ENCODE data around the gene SYT9. TPM values are rescaled to one million over a fixed set of nuclear protein-coding genes. Genes with fewer than 3 reads are reported as not detected.

SYT9 gene, protein sequence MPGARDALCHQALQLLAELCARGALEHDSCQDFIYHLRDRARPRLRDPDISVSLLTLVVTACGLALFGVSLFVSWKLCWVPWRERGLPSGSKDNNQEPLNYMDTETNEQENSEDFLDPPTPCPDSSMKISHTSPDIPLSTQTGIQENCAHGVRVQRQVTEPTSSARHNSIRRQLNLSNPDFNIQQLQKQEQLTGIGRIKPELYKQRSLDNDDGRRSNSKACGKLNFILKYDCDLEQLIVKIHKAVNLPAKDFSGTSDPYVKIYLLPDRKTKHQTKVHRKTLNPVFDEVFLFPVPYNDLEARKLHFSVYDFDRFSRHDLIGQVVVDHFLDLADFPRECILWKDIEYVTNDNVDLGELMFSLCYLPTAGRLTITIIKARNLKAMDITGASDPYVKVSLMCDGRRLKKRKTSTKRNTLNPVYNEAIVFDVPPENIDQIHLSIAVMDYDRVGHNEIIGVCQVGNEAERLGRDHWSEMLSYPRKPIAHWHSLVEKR
- 2.9 TPM for total RNA-seq

DNA sequence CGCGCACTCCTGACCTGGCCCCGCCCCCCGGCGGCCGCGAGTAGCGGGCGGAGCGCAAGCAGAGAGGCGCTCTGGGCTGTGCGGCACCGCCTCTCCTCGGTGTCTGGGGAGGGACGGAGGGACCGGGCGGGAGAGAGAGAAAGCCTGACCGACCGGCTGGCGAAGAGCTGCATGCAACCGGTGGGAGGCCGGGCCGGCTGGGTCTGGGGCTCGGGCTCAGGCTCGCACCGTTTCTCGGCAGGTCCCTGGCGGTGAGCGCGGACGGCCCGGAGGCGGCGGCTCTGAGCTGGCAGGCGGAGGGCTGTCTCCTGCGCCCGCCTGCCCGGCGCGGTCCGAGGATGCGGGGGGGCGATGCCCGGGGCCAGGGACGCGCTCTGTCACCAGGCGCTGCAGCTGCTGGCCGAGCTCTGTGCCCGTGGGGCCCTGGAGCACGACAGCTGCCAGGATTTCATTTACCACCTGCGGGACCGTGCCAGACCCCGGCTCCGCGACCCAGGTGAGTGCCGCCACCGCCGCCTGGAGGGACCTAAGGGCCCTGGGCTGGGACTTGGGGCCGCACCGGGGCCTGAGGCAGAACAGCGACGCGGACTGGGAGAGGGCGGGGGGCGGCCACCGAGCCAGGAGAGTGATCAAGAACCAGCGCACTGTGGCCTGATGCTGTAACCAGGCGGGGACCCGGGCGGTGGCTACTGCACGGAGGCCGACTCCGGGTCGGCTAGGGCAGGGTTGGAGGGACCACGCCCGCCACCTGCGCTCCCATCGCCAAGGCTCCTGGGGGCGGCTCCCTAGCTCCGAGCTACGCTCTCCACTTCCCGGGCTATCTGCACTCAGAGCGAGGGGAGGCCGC, at the start of gene SYT9:
Gene SYT9 (plus strand): TSS at position 69 of the 847 bp plus-strand sequence. CDS start 283 bp downstream, at position 352.
- Histone ChIP-seq H3K9me3 (no peaks in the 10 kb centered on the region), H3K4me3 (peak within 1 kb of the TSS; percentile 42 to 47), H3K4me1 (peaks cover 13% of the 10 kb centered on the region), H3K27ac (no peak within 1 kb of the TSS), H3K36me3 (no peaks in the 10 kb centered on the region), H3K27me3 (no peaks in the 10 kb centered on the region)
- DNase-seq (ENCODE audit: extremely low spot score in 2 of 2) = no peak
- intact Hi-C loops (cut with DNase I) = no loop called here
- TF ChIP-seq, protein P1, sequence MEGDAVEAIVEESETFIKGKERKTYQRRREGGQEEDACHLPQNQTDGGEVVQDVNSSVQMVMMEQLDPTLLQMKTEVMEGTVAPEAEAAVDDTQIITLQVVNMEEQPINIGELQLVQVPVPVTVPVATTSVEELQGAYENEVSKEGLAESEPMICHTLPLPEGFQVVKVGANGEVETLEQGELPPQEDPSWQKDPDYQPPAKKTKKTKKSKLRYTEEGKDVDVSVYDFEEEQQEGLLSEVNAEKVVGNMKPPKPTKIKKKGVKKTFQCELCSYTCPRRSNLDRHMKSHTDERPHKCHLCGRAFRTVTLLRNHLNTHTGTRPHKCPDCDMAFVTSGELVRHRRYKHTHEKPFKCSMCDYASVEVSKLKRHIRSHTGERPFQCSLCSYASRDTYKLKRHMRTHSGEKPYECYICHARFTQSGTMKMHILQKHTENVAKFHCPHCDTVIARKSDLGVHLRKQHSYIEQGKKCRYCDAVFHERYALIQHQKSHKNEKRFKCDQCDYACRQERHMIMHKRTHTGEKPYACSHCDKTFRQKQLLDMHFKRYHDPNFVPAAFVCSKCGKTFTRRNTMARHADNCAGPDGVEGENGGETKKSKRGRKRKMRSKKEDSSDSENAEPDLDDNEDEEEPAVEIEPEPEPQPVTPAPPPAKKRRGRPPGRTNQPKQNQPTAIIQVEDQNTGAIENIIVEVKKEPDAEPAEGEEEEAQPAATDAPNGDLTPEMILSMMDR (IDR thresholded peaks at IDR 0.05) = no peak
- TF ChIP-seq POLR2AphosphoS5 (IDR thresholded peaks at IDR 0.05; ENCODE audit: insufficient read depth in 1 of 2, low read depth in 1 of 2) (no peak), POLR2A (IDR thresholded peaks at IDR 0.05) (no peak)

DNA sequence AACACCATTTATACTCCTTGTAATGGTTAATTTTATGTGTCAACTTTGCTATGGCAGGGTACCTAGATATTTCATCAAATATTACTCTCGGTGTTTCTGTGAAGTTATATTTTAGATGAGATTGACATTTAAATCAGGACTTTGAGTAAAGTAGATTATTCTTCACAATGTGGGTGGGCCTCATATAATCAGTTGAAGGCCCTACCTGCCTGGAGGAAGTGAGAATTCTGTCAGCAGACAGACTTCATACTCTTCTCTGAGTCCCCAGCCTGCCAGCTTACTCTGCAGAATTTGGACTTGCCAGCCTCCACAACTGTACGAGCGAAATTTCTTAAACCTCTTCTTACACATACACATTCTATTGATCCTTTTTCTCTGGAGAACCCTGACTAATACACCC, 49.3 kb upstream of the SYT9 start:
- Histone ChIP-seq H3K27ac (no peak overlapping the region), H3K9me3 (no peaks in the 10 kb centered on the region), H3K36me3 (no peaks in the 10 kb centered on the region), H3K4me1 (no peaks in the 10 kb centered on the region), H3K4me3 (no peak overlapping the region), H3K27me3 (no peaks in the 10 kb centered on the region)
- TF ChIP-seq, protein P1 (IDR thresholded peaks at IDR 0.05) = no peak
- TF ChIP-seq POLR2AphosphoS5 (IDR thresholded peaks at IDR 0.05; ENCODE audit: insufficient read depth in 1 of 2, low read depth in 1 of 2) = no peak
- TF ChIP-seq POLR2A (IDR thresholded peaks at IDR 0.05) = no peak
- DNase-seq (ENCODE audit: extremely low spot score in 2 of 2) = no peak
- intact Hi-C loops (cut with DNase I) = no loop called here

DNA sequence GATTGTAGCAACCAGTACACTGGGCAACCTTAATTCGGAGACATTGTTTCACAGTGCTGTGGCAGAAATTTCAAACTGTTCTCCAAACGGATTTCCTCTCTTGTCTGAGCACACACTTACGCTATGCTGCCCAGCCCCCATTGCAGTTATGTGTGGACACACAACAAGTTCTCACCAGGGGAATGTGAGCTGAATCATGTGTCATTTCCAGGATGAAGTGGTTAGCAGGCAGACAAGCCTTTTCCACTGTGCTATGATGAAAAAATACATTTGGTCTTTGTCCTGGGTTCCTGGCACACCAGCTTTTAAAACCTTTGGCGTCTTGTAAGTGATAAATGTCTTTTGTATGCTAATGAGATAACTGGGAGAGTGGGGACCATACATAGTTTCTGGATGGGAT, 46.9 kb upstream of the SYT9 start:
- intact Hi-C loops (cut with DNase I) = no loop called here
- TF ChIP-seq POLR2AphosphoS5 (IDR thresholded peaks at IDR 0.05; ENCODE audit: insufficient read depth in 1 of 2, low read depth in 1 of 2) (no peak), POLR2A (IDR thresholded peaks at IDR 0.05) (no peak)
- TF ChIP-seq, protein P1 (IDR thresholded peaks at IDR 0.05) = no peak
- H3K4me1 ChIP-seq = no peaks in the 10 kb centered on the region

DNA sequence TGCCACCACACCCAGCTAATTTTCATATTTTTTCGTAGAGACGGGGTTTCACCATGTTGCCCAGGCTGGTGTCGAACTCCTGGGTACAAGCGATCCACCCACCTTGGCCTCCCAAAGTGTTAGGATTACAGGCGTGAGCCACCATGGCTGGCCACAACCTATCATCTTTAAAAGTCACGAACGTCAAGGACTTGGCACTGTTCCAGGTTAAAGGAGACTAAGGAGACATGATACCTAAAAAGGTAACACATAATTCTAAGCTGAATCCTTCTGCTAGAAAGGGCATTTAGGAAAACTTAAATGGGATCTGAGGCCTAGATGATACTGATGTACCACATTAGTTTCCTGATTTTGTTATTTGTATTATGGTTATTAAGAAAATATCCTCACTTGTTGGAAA, 43.3 kb upstream of the SYT9 start:
- no peaks in the 10 kb centered on the region for H3K36me3 ChIP-seq
- TF ChIP-seq POLR2AphosphoS5 (IDR thresholded peaks at IDR 0.05; ENCODE audit: insufficient read depth in 1 of 2, low read depth in 1 of 2) (no peak), POLR2A (IDR thresholded peaks at IDR 0.05) (no peak)
- TF ChIP-seq, protein P1 (IDR thresholded peaks at IDR 0.05) = no peak
- H3K4me1 ChIP-seq = no peaks in the 10 kb centered on the region
- H3K9me3 ChIP-seq = no peaks in the 10 kb centered on the region
- no peaks in the 10 kb centered on the region for H3K27me3 ChIP-seq
- intact Hi-C loops (cut with DNase I) = no loop called here
- no peak overlapping the region for H3K27ac ChIP-seq
- no peak overlapping the region for H3K4me3 ChIP-seq
- DNase-seq (ENCODE audit: extremely low spot score in 2 of 2) = no peak

More for the DNA sequence above, 46.9 kb upstream of the SYT9 start:
- Histone ChIP-seq H3K27me3 (no peaks in the 10 kb centered on the region), H3K36me3 (no peaks in the 10 kb centered on the region), H3K27ac (no peak overlapping the region), H3K4me3 (no peak overlapping the region), H3K9me3 (no peaks in the 10 kb centered on the region)
- no peak for DNase-seq (ENCODE audit: extremely low spot score in 2 of 2)

Data from vagina (tissue), 2 donors.